Neural cell (in vitro differentiated cells): ENCODE results near the gene NCBP3. TPM values are rescaled to one million over a fixed set of nuclear protein-coding genes. Genes with fewer than 3 reads are reported as not detected.

ENCODE experiments used
- H2AFZ ChIP-seq: fragments of 200-600, 300-800 bp; sonication (generic), shearing (Covaris generic); 2 replicates; pipeline ENCODE4 v1.6.0; 2014; ENCODE audit warnings: low read depth, mild to moderate bottlenecking, antibody characterized with exemption, low read length, moderate library complexity
- H3F3A ChIP-seq: fragments of 200-600 bp; shearing (Covaris generic); 2 replicates; pipeline ENCODE4 v1.6.1; 2016; ENCODE audit warnings: mild to moderate bottlenecking, moderate library complexity, mixed read lengths, antibody characterized with exemption, low read length; ENCODE audit not compliant: insufficient read depth, poor library complexity, severe bottlenecking
- H3K27ac ChIP-seq: fragments of 200-600, 300-800 bp; sonication (generic), shearing (Covaris generic); 2 replicates; pipeline ENCODE4 v1.5.1; 2014; ENCODE audit warnings: mild to moderate bottlenecking, low read length, moderate library complexity
- H3K27me3 ChIP-seq: fragments of 300-800, 200-600 bp; sonication (generic), shearing (Covaris generic); 2 replicates; pipeline ENCODE4 v1.6.0; 2014; ENCODE audit warnings: mild to moderate bottlenecking, low read depth, low read length, moderate library complexity; ENCODE audit not compliant: insufficient read depth
- H3K36me3 ChIP-seq: fragments of 300-800, 200-600 bp; sonication (generic), shearing (Covaris generic); 2 replicates; pipeline ENCODE4 v1.5.1; 2014; ENCODE audit warnings: mild to moderate bottlenecking, antibody characterized with exemption, low read length, moderate library complexity; ENCODE audit not compliant: insufficient read depth
- H3K4me2 ChIP-seq: fragments of 300-800, 200-600 bp; sonication (generic), shearing (Covaris generic); 2 replicates; pipeline ENCODE4 v1.6.0; 2014; ENCODE audit warnings: mild to moderate bottlenecking, low read length
- H3K4me3 ChIP-seq: fragments of 300-800, 200-600 bp; sonication (generic), shearing (Covaris generic); 2 replicates; pipeline ENCODE4 v1.5.1; 2014; ENCODE audit warnings: mild to moderate bottlenecking, low read length, moderate library complexity
- H3K79me2 ChIP-seq: fragments of 200-600 bp; shearing (Covaris generic); replicated peaks from 2 replicates; pipeline ENCODE4 v1.6.0; 2014; ENCODE audit warnings: mild to moderate bottlenecking, low read length, moderate library complexity; ENCODE audit not compliant: insufficient read depth
- H3K9ac ChIP-seq: fragments of 300-800, 200-600 bp; sonication (generic), shearing (Covaris generic); 2 replicates; pipeline ENCODE4 v1.6.1; 2016; ENCODE audit warnings: mild to moderate bottlenecking, low read length, mixed read lengths
- H3K9me2 ChIP-seq: fragments of 200-600 bp; shearing (Covaris generic); 2 replicates; pipeline ENCODE4 v1.6.1; 2016; ENCODE audit warnings: mild to moderate bottlenecking, low read length, mixed read lengths; ENCODE audit not compliant: insufficient read depth
- H3K9me3 ChIP-seq: fragments of 200-600, 300-800 bp; sonication (generic), shearing (Covaris generic); 2 replicates; pipeline ENCODE4 v1.6.1; 2016; ENCODE audit warnings: mild to moderate bottlenecking, mixed run types, low read length, moderate library complexity, mixed read lengths
- H4K20me1 ChIP-seq: fragments of 200-600 bp; shearing (Covaris generic); 2 replicates; pipeline ENCODE4 v1.6.1; 2016; ENCODE audit warnings: mild to moderate bottlenecking, mixed run types; ENCODE audit not compliant: insufficient read depth
- EP300 ChIP-seq: fragments of 450-650 bp; conservative IDR thresholded peaks from 2 replicates; pipeline ENCODE4 v1.6.1; 2014; ENCODE audit warnings: antibody characterized with exemption, mild to moderate bottlenecking, moderate library complexity; ENCODE audit not compliant: poor library complexity, severe bottlenecking
- EZH2 ChIP-seq: fragments of 200-600, 300-800 bp; shearing (Covaris generic), sonication (generic); IDR thresholded peaks from 2 replicates; pipeline ENCODE4 v1.6.1; 2014; ENCODE audit warnings: antibody characterized with exemption, low read length, borderline replicate concordance, mild to moderate bottlenecking; ENCODE audit not compliant: insufficient read depth, poor library complexity, severe bottlenecking
- MXI1 ChIP-seq: fragments of 450-650 bp; conservative IDR thresholded peaks from 2 replicates; pipeline ENCODE4 v1.6.1; 2014; ENCODE audit warnings: antibody characterized with exemption, mild to moderate bottlenecking; ENCODE audit not compliant: poor library complexity, severe bottlenecking
- POLR2AphosphoS5 ChIP-seq: IDR thresholded peaks from 2 replicates; pipeline ENCODE4 v1.6.1; 2012
- RAD21 ChIP-seq: fragments of 450-650 bp; conservative IDR thresholded peaks from 2 replicates; pipeline ENCODE4 v1.6.1; 2014; ENCODE audit warnings: antibody characterized with exemption, mild to moderate bottlenecking, moderate library complexity
- SMC3 ChIP-seq: fragments of 450-650 bp; conservative IDR thresholded peaks from 2 replicates; pipeline ENCODE4 v1.6.1; 2014; ENCODE audit warnings: antibody characterized with exemption, mild to moderate bottlenecking, moderate library complexity; ENCODE audit not compliant: poor library complexity
- TAF1 ChIP-seq: IDR thresholded peaks from 2 replicates; pipeline ENCODE4 v1.6.1; 2012; ENCODE audit warnings: low read depth
- polyA plus RNA-seq: library from polyadenylated mRNA; depleted of rRNA; stranded (reverse); fragments of >200 nt; gene quantifications from 2 replicates; pipeline ENCODE4 v1.2.3, GENCODE V29; 2014
- TF ChIP-seq, protein P1 (sequence below): IDR thresholded peaks from 2 replicates; pipeline ENCODE4 v1.6.1; 2012; ENCODE audit warnings: borderline replicate concordance
- TF ChIP-seq, protein P2 (sequence below): fragments of 450-650 bp; IDR thresholded peaks from 2 replicates; pipeline ENCODE4 v1.5.1; 2014; ENCODE audit warnings: antibody characterized with exemption, mild to moderate bottlenecking, moderate library complexity; ENCODE audit not compliant: poor library complexity, severe bottlenecking

The NCBP3 gene
- polyA plus RNA-seq, 1 donor from 2014 or later = 132 TPM

- Histone ChIP-seq H3K27ac (no peak overlapping the region), H3K4me2 (no peak overlapping the region), H3K36me3 (no peaks in the 10 kb centered on the region), H3K9me3 (no peaks in the 10 kb centered on the region), H2AFZ (no peak overlapping the region), H3K9me2 (no peaks in the 10 kb centered on the region), H3K79me2 (no peaks in the 10 kb centered on the region), H3F3A (no peaks in the 10 kb centered on the region), H3K4me3 (no peak overlapping the region), H3K9ac (no peak overlapping the region), H3K27me3 (no peaks in the 10 kb centered on the region), H4K20me1 (no peaks in the 10 kb centered on the region)
- TF ChIP-seq EP300 = no peak
- TF ChIP-seq, protein P1, sequence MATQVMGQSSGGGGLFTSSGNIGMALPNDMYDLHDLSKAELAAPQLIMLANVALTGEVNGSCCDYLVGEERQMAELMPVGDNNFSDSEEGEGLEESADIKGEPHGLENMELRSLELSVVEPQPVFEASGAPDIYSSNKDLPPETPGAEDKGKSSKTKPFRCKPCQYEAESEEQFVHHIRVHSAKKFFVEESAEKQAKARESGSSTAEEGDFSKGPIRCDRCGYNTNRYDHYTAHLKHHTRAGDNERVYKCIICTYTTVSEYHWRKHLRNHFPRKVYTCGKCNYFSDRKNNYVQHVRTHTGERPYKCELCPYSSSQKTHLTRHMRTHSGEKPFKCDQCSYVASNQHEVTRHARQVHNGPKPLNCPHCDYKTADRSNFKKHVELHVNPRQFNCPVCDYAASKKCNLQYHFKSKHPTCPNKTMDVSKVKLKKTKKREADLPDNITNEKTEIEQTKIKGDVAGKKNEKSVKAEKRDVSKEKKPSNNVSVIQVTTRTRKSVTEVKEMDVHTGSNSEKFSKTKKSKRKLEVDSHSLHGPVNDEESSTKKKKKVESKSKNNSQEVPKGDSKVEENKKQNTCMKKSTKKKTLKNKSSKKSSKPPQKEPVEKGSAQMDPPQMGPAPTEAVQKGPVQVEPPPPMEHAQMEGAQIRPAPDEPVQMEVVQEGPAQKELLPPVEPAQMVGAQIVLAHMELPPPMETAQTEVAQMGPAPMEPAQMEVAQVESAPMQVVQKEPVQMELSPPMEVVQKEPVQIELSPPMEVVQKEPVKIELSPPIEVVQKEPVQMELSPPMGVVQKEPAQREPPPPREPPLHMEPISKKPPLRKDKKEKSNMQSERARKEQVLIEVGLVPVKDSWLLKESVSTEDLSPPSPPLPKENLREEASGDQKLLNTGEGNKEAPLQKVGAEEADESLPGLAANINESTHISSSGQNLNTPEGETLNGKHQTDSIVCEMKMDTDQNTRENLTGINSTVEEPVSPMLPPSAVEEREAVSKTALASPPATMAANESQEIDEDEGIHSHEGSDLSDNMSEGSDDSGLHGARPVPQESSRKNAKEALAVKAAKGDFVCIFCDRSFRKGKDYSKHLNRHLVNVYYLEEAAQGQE = no peak
- no peak for TF ChIP-seq MXI1
- no peak for TF ChIP-seq EZH2
- TF ChIP-seq RAD21 = no peak
- TF ChIP-seq SMC3 = no peak
- TF ChIP-seq POLR2AphosphoS5 = no peak
- TF ChIP-seq TAF1 = no peak
- TF ChIP-seq, protein P2, sequence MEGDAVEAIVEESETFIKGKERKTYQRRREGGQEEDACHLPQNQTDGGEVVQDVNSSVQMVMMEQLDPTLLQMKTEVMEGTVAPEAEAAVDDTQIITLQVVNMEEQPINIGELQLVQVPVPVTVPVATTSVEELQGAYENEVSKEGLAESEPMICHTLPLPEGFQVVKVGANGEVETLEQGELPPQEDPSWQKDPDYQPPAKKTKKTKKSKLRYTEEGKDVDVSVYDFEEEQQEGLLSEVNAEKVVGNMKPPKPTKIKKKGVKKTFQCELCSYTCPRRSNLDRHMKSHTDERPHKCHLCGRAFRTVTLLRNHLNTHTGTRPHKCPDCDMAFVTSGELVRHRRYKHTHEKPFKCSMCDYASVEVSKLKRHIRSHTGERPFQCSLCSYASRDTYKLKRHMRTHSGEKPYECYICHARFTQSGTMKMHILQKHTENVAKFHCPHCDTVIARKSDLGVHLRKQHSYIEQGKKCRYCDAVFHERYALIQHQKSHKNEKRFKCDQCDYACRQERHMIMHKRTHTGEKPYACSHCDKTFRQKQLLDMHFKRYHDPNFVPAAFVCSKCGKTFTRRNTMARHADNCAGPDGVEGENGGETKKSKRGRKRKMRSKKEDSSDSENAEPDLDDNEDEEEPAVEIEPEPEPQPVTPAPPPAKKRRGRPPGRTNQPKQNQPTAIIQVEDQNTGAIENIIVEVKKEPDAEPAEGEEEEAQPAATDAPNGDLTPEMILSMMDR = no peak
Measured at GRCh38 chr17:3782751-3783150, 63.3 kb downstream of the NCBP3 start.

DNA sequence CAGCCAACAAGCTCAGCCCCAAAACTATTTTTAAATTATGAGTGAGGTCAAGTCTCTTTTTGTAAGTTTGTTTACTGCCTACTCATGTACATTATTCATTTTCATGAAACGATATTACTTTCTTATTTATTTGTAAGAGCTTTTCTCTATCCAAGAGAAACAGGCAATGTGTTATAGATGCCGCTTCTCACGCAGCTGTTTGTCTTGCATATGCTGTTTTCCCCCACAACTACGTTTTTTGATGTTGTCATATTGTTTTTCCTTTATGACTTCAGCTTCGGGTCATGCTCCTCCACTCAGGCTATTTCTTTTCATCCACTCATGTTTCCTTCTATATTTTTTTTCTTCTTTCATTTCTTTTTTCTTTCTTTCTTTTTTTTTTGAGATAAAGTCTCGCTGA is 65.1 kb downstream of the NCBP3 start:
- H3K36me3 ChIP-seq = no peaks in the 10 kb centered on the region
- no peaks in the 10 kb centered on the region for H3K9me3 ChIP-seq
- no peak overlapping the region for H3K9ac ChIP-seq
- H3K79me2 ChIP-seq = no peaks in the 10 kb centered on the region
- TF ChIP-seq EZH2 (no peak), POLR2AphosphoS5 (no peak), EP300 (no peak), TAF1 (no peak), MXI1 (no peak), RAD21 (no peak), SMC3 (no peak)
- TF ChIP-seq, protein P1 = no peak
- TF ChIP-seq, protein P2 = no peak
- no peaks in the 10 kb centered on the region for H3F3A ChIP-seq
- H2AFZ ChIP-seq = no peak overlapping the region
- no peak overlapping the region for H3K27ac ChIP-seq
- H3K27me3 ChIP-seq = no peaks in the 10 kb centered on the region
- H3K4me2 ChIP-seq = no peak overlapping the region
- no peaks in the 10 kb centered on the region for H4K20me1 ChIP-seq
- H3K4me3 ChIP-seq = no peak overlapping the region
- no peaks in the 10 kb centered on the region for H3K9me2 ChIP-seq
